Nephron progenitor cell (in vitro differentiated cells): ENCODE data around the gene ARMC12.
"Not testable (repeated sequence)": the region's sequence is repeated elsewhere in the genome, so short reads cannot be mapped to it uniquely, and the experiment has no call there.

Experiments used
- DNase-seq: peaks from one replicate; pipeline ENCODE4 v3.0.0; 2021
- H3K27ac Mint-ChIP-seq: 2 replicates; pipeline ENCODE4 v1.8.0; 2021; ENCODE audit warnings: mild to moderate bottlenecking, moderate library complexity, mixed read lengths
- H3K27me3 Mint-ChIP-seq: 2 replicates; pipeline ENCODE4 v1.8.0; 2021; ENCODE audit warnings: mild to moderate bottlenecking, low read depth, mixed read lengths; ENCODE audit not compliant: poor library complexity
- H3K36me3 Mint-ChIP-seq: 2 replicates; pipeline ENCODE4 v1.8.0; 2021; ENCODE audit warnings: low read depth, mixed read lengths
- H3K4me1 Mint-ChIP-seq: 2 replicates; pipeline ENCODE4 v1.8.0; 2021; ENCODE audit warnings: mixed read lengths
- H3K4me3 Mint-ChIP-seq: 2 replicates; pipeline ENCODE4 v1.8.0; 2021; ENCODE audit warnings: mild to moderate bottlenecking, moderate library complexity, mixed read lengths
- H3K9me3 Mint-ChIP-seq: 2 replicates; pipeline ENCODE4 v1.8.0; 2021; ENCODE audit warnings: mild to moderate bottlenecking, moderate library complexity, mixed read lengths
- CTCF ChIP-seq: fragments of 200-600 bp; sonication (generic); IDR thresholded peaks from 2 replicates; pipeline ENCODE4 v1.5.0; 2021; ENCODE audit warnings: antibody characterized with exemption

Gene ARMC12

DNA sequence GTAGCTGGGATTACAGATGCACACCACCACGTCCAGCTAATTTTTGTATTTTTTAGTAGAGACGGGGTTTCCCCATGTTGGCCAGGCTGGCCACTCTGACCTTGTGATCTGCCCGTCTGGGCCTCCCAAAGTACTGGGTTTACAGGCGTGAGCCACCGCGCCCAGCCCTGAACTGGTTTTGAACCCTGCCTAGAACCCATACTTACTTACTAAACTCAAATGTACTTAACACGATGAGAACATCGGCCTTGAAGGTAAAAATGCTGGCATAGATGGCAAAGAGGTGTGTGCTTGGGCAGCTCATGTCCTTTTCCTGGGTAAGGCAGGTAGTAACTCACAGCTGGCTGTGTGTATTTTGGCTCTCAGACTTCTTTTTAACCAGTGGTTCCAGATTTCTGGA lies 3.2 kb upstream of the ARMC12 start:
- peaks cover 40% of the 10 kb centered on the region for H3K4me1 Mint-ChIP-seq
- H3K36me3 Mint-ChIP-seq, result no peaks in the 10 kb centered on the region
- DNase-seq, result no peak
- H3K4me3 Mint-ChIP-seq, result no peak overlapping the region
- no peak overlapping the region for H3K27ac Mint-ChIP-seq
- H3K9me3 Mint-ChIP-seq, result no peaks in the 10 kb centered on the region
- H3K27me3 Mint-ChIP-seq, result no peaks in the 10 kb centered on the region
- no peak for TF ChIP-seq CTCF

DNA sequence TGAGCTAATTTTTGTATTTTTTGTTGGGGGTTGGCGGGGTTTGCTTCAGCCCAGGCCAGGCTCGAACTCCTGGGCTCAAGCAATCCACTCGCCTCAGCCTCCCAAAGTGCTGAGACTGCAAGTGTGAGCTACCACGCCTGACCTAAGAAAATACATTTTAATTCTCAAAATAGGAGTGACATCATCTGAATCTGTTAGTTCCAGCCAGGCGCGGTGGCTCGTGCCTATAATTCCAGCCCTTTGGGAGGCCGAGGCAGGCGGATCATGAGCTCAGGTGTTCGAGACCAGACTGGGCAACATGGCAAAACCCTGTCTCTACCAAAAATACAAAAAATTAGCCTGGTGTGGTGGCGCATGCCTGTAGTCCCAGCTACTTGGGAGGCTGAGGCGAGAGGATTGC lies 2.5 kb upstream of the ARMC12 start:
- H3K27me3 Mint-ChIP-seq, H3K36me3 Mint-ChIP-seq, H3K9me3 Mint-ChIP-seq, H3K27ac Mint-ChIP-seq, H3K4me3 Mint-ChIP-seq, DNase-seq: not testable (repeated sequence)
- H3K4me1 Mint-ChIP-seq, result peaks cover 40% of the 10 kb centered on the region

GRCh38 chr6:35735452-35735851 lies 1.4 kb upstream of the ARMC12 start:
- DNase-seq, result no peak
- no peak for TF ChIP-seq CTCF
- H3K4me3 Mint-ChIP-seq, result no peak overlapping the region
- H3K4me1 Mint-ChIP-seq, result peaks cover 46% of the 10 kb centered on the region
- peaks cover 4% of the 10 kb centered on the region for H3K27me3 Mint-ChIP-seq
- no peak overlapping the region for H3K27ac Mint-ChIP-seq
- no peaks in the 10 kb centered on the region for H3K36me3 Mint-ChIP-seq
- H3K9me3 Mint-ChIP-seq, result no peaks in the 10 kb centered on the region

- H3K9me3 Mint-ChIP-seq, result no peaks in the 10 kb centered on the region
- peak; percentile 91 for TF ChIP-seq CTCF
- no peaks in the 10 kb centered on the region for H3K36me3 Mint-ChIP-seq
- H3K27me3 Mint-ChIP-seq, result peaks cover 4% of the 10 kb centered on the region
- H3K4me3 Mint-ChIP-seq, result no peak overlapping the region
- peak; percentile 84 for DNase-seq
- H3K27ac Mint-ChIP-seq, result no peak overlapping the region
- peaks cover 54% of the 10 kb centered on the region for H3K4me1 Mint-ChIP-seq
Observed at GRCh38 chr6:35736253-35736894, 458 bp upstream of the ARMC12 start.

GRCh38 chr6:35737413-35738211 lies 780 bp downstream of the ARMC12 start:
- peaks cover 50% of the 10 kb centered on the region for H3K4me1 Mint-ChIP-seq
- no peak overlapping the region for H3K4me3 Mint-ChIP-seq
- peak; percentile 62 for TF ChIP-seq CTCF
- H3K27me3 Mint-ChIP-seq, result peaks cover 8% of the 10 kb centered on the region
- DNase-seq, result no peak
- H3K27ac Mint-ChIP-seq, result no peak overlapping the region
- H3K36me3 Mint-ChIP-seq, result no peaks in the 10 kb centered on the region
- no peaks in the 10 kb centered on the region for H3K9me3 Mint-ChIP-seq

- Mint-ChIP-seq H3K36me3 (no peaks in the 10 kb centered on the region), H3K4me1 (peaks cover 40% of the 10 kb centered on the region), H3K9me3 (no peaks in the 10 kb centered on the region), H3K4me3 (no peak overlapping the region), H3K27me3 (peaks cover 11% of the 10 kb centered on the region), H3K27ac (peak overlapping the region; percentile 12)
- DNase-seq, result no peak
- no peak for TF ChIP-seq CTCF
Observed at GRCh38 chr6:35739645-35740524, 3.1 kb downstream of the ARMC12 start.
